ENCODE data around the gene CABLES1.

DNA sequence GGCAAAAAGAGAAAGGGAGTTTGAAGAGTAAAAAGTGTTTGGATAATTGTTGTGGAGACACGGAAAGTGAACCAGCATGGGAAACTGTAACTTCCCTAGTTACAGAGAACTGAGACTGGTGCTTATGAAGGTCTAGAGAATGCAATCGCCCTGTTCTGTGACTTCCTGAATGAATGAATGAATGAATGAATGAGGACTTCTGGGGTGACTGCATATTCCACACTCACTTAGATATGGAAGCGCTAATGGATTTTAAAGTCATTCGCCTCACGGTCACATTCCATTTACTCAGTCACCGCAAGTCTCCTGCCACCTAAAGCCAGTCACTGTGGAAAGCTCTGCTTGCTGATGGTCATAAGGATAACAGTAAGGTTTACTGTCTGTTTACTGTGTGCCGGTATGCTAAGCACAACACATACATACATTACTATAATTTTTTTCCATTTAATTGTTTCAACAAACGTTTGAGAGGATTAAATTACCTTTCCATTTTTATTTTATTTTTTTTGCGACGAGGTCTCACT, 138.2 kb downstream of the CABLES1 start:
- TF ChIP-seq POLR2A (IDR thresholded peaks at IDR 0.05): no peak
- TF ChIP-seq, protein P1, sequence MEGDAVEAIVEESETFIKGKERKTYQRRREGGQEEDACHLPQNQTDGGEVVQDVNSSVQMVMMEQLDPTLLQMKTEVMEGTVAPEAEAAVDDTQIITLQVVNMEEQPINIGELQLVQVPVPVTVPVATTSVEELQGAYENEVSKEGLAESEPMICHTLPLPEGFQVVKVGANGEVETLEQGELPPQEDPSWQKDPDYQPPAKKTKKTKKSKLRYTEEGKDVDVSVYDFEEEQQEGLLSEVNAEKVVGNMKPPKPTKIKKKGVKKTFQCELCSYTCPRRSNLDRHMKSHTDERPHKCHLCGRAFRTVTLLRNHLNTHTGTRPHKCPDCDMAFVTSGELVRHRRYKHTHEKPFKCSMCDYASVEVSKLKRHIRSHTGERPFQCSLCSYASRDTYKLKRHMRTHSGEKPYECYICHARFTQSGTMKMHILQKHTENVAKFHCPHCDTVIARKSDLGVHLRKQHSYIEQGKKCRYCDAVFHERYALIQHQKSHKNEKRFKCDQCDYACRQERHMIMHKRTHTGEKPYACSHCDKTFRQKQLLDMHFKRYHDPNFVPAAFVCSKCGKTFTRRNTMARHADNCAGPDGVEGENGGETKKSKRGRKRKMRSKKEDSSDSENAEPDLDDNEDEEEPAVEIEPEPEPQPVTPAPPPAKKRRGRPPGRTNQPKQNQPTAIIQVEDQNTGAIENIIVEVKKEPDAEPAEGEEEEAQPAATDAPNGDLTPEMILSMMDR (IDR thresholded peaks at IDR 0.05): no peak
